SJCRH30 (cell line): ENCODE measurements around the gene IGHMBP2. TPM values are rescaled to one million over a fixed set of nuclear protein-coding genes. Genes with fewer than 3 reads are reported as not detected.

ENCODE experiments used
- DNase-seq, 2 experiments: peaks; one replicate each; pipeline ENCODE4 v3.0.0-alpha.2; 2015 to 2020
- H3K27ac ChIP-seq: fragments of 250-450 bp; sonication (Bioruptor Pico); 2 replicates; pipeline ENCODE4 v1.5.1; 2020; ENCODE audit warnings: mild to moderate bottlenecking, moderate library complexity
- H3K27me3 ChIP-seq: fragments of 250-450 bp; sonication (Bioruptor Pico); 2 replicates; pipeline ENCODE4 v1.5.1; 2020; ENCODE audit warnings: mild to moderate bottlenecking, moderate library complexity
- H3K36me3 ChIP-seq: fragments of 250-450 bp; sonication (Bioruptor Pico); 2 replicates; pipeline ENCODE4 v1.5.1; 2020; ENCODE audit warnings: mild to moderate bottlenecking, moderate library complexity
- H3K4me1 ChIP-seq: fragments of 250-450 bp; sonication (Bioruptor Pico); 2 replicates; pipeline ENCODE4 v1.5.1; 2020; ENCODE audit warnings: mild to moderate bottlenecking, moderate library complexity
- H3K4me3 ChIP-seq: fragments of 250-450 bp; sonication (Bioruptor Pico); 2 replicates; pipeline ENCODE4 v1.5.1; 2020; ENCODE audit warnings: mild to moderate bottlenecking, moderate library complexity
- H3K9me3 ChIP-seq: fragments of 250-450 bp; sonication (Bioruptor Pico); replicated peaks from 2 replicates; pipeline ENCODE4 v1.5.1; 2020; ENCODE audit warnings: mild to moderate bottlenecking, moderate library complexity
- total RNA-seq: library from RNA; depleted of rRNA; stranded (reverse); fragments of >200 nt; shearing (Covaris generic); gene quantifications from 2 replicates; pipeline ENCODE4 v1.2.3, GENCODE V29; 2014; rRNA removed

Gene IGHMBP2
- total RNA-seq, 1 experiment from 2014 or later = 11.1 TPM

DNA sequence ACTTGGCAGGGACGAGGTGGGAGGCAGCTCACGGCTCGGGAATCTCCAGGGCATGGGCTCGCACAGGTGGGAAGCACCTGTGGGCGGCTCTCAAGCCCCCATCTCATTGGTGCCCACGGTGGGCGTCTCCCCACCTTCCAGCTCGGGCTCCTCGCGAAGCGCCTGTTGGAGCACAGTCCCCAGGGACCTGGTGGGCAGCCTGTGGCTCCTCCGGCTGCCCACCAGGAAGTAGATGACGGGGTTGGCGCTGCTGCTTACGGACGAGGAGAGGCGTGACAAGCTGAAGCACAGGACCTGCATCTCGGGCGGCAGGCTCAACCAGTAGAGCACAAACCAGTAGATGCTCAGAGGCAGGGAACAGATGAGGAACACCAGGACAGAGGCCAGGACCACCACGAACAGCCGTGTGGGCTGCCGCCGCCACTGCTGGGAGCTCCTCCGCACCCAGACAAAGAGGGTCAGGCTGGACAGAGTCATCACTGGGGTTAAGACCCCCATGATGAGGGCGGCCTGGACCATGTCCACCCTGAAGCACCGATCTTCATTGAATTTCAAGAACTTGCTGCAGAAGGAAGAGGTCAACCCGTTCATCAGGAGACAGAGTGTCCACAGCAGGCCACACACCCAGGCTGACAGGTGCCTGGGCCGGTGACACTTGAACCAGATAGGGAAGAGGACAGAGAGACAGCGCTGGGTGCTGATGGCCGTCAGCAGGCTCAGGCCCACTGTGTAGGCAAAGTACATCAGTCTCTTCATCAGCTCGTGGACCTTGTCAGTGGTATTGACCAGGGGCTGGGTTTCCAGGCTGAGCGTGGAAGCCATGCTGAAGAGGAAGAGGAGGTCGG, 76.5 kb downstream of the IGHMBP2 start:
- Histone ChIP-seq H3K4me3 (no peak overlapping the region), H3K9me3 (no peaks in the 10 kb centered on the region), H3K27ac (no peak overlapping the region), H3K36me3 (no peaks in the 10 kb centered on the region), H3K27me3 (no peaks in the 10 kb centered on the region), H3K4me1 (no peaks in the 10 kb centered on the region)
- no peak for DNase-seq

DNA sequence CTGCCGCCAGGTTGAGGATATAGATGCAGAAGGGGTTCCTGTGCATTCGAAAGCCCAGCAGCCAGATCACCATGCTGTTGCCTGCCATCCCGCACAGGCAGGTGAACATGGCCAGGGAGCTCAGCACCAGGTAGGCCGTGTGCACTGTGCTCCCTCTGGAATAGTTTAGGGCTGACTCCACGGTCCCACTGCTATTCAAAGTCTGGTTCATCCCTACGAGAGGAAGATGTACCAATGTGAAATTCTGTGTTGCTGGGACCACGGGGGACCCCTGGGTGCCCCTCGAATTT, 77.0 kb downstream of the IGHMBP2 start, which contains the start of gene MRGPRD:
MRGPRD (minus strand) TSS at position 211 of the 290 bp plus-strand sequence; CDS start at position 211, 0 bp downstream.
- no peaks in the 10 kb centered on the region for H3K36me3 ChIP-seq
- H3K4me3 ChIP-seq = no peak within 1 kb of the TSS
- H3K27me3 ChIP-seq = no peaks in the 10 kb centered on the region
- no peaks in the 10 kb centered on the region for H3K4me1 ChIP-seq
- H3K9me3 ChIP-seq = no peaks in the 10 kb centered on the region
- no peak within 1 kb of the TSS for H3K27ac ChIP-seq
- DNase-seq = no peak

- Histone ChIP-seq H3K27ac (no peak overlapping the region), H3K27me3 (no peaks in the 10 kb centered on the region)
- no peak for DNase-seq
Measured at GRCh38 chr11:68982134-68982533, 78.4 kb downstream of the IGHMBP2 start.

DNA sequence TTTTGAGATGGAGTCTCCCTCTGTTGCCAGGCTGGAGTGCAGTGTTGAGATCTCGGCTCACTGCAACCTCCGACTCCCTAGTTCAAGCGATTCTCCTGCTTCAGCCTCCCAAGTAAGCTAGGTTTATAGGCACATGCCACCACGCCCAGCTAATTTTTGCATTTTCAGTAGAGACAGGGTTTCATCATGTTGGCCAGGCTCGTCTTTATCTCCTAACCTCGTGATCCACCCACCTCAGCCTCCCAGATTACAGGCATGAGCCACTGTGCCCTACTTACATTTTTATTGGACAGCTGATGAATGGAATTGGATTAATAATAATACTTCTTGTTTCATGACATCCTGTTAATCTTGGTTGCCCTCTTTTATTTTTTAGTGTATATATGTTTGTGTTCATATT, 80.1 kb downstream of the IGHMBP2 start:
- H3K36me3 ChIP-seq = no peaks in the 10 kb centered on the region
- no peak overlapping the region for H3K27ac ChIP-seq
- H3K4me1 ChIP-seq = no peaks in the 10 kb centered on the region
- no peak for DNase-seq
- no peak overlapping the region for H3K4me3 ChIP-seq
- no peaks in the 10 kb centered on the region for H3K9me3 ChIP-seq
- no peaks in the 10 kb centered on the region for H3K27me3 ChIP-seq

More at GRCh38 chr11:68982134-68982533, 78.4 kb downstream of the IGHMBP2 start:
- Histone ChIP-seq H3K36me3 (no peaks in the 10 kb centered on the region), H3K4me1 (no peaks in the 10 kb centered on the region), H3K9me3 (no peaks in the 10 kb centered on the region), H3K4me3 (no peak overlapping the region)

GRCh38 chr11:68987211-68987610, 83.5 kb downstream of the IGHMBP2 start:
- H3K27me3 ChIP-seq = no peaks in the 10 kb centered on the region
- no peaks in the 10 kb centered on the region for H3K9me3 ChIP-seq
- no peaks in the 10 kb centered on the region for H3K4me1 ChIP-seq
- H3K4me3 ChIP-seq = no peak overlapping the region
- no peaks in the 10 kb centered on the region for H3K36me3 ChIP-seq
- DNase-seq = no peak
- H3K27ac ChIP-seq = no peak overlapping the region

DNA sequence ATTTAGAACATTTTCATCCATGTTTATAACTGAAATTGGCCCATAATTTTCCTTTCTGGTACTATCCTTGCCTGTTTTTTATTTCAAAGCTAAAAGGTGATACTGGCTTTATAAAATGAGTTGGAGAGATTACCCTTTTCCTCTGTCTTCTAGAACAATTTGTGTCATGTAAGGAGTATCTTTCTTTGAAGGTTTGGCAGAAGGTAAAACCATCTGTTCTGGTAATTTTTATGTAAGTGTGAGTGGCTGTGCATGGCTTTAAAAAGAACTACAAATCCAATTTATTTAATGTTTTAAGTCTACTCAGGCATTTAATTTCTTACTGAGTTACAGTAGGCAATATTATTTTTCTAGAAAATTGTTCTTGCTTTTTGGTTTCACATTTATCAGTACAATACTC, 84.8 kb downstream of the IGHMBP2 start:
- no peaks in the 10 kb centered on the region for H3K9me3 ChIP-seq
- no peak overlapping the region for H3K27ac ChIP-seq
- DNase-seq = no peak
- H3K4me1 ChIP-seq = no peaks in the 10 kb centered on the region
- no peaks in the 10 kb centered on the region for H3K36me3 ChIP-seq
- H3K27me3 ChIP-seq = no peaks in the 10 kb centered on the region
- H3K4me3 ChIP-seq = no peak overlapping the region

Other genes starting within 250 kb of the IGHMBP2 start
- not detected in 2 replicates for gene GAL, start 219.3 kb upstream of the IGHMBP2 start, total RNA-seq
- gene TESMIN, start 152.4 kb upstream of the IGHMBP2 start, total RNA-seq = not detected in 2 replicates
- gene CPT1A, start 62.0 kb upstream of the IGHMBP2 start, total RNA-seq = 0.02 and 0.51 TPM in 2 replicates
- gene MRPL21, start 59 bp upstream of the IGHMBP2 start, total RNA-seq = 37.6 and 39.0 TPM in 2 replicates
- not detected in 2 replicates for gene MRGPRD, start 77.1 kb downstream of the IGHMBP2 start, total RNA-seq
- 0.35 and 0.51 TPM in 2 replicates for gene MRGPRF, start 109.4 kb downstream of the IGHMBP2 start, total RNA-seq
- gene TPCN2, start 145.0 kb downstream of the IGHMBP2 start, total RNA-seq = 3.9 and 5.5 TPM in 2 replicates